Activated CD8-positive, alpha-beta T cell treated with anti-CD3 and anti-CD28 coated beads, Interleukin-2, amount 10 ng/mL, durations not matched to agents 7 days and 5 days (primary cell): ENCODE results near the gene TMEM184B. TPM values are rescaled to one million over a fixed set of nuclear protein-coding genes. Genes with fewer than 3 reads are reported as not detected.
A peak's percentile ranks its signal among the peaks of the same experiment; 100 is the strongest.

ENCODE experiments used
- ATAC-seq: fragments of 150-1000 bp; cut with Tn5 transposase; one replicate; pipeline ENCODE4 v1.10.0; 2021; ENCODE audit warnings: moderate library complexity
- CTCF ChIA-PET: fragments of 350-600 bp; sonication (Branson Sonifier 250); formaldehyde crosslinking; loops from one replicate; lab custom pipeline; 2021; ENCODE audit warnings: antibody characterized with exemption; lab: Charles Lee
- POLR2A ChIA-PET: fragments of 350-600 bp; sonication (Branson Sonifier 250); formaldehyde crosslinking; loops from one replicate; lab custom pipeline; 2021; ENCODE audit warnings: antibody characterized with exemption; lab: Charles Lee
- DNase-seq: peaks from one replicate; pipeline ENCODE4 v3.0.0-alpha.2; 2020
- H3K27ac Mint-ChIP-seq: one replicate; pipeline ENCODE4 v1.8.0; 2021; ENCODE audit warnings: mild to moderate bottlenecking, mixed read lengths
- H3K27me3 Mint-ChIP-seq: one replicate; pipeline ENCODE4 v1.8.0; 2021; ENCODE audit warnings: low read depth, mixed read lengths
- H3K36me3 Mint-ChIP-seq: one replicate; pipeline ENCODE4 v1.8.0; 2021; ENCODE audit warnings: low read depth, mixed read lengths
- H3K4me1 Mint-ChIP-seq: one replicate; pipeline ENCODE4 v1.8.0; 2021; ENCODE audit warnings: low read depth, mixed read lengths
- H3K4me3 Mint-ChIP-seq: one replicate; pipeline ENCODE4 v1.8.0; 2021; ENCODE audit warnings: mild to moderate bottlenecking, mixed read lengths
- H3K9me3 Mint-ChIP-seq: one replicate; pipeline ENCODE4 v1.8.0; 2022; ENCODE audit warnings: mixed read lengths; ENCODE audit not compliant: insufficient read depth
- total RNA-seq, 2 experiments: library from RNA; stranded (reverse); gene quantifications; one replicate each; pipeline ENCODE4 v1.2.3, GENCODE V29; 2021

The TMEM184B gene
- total RNA-seq, 2 experiments from 2014 or later: 30.8 to 31.4 TPM

DNA sequence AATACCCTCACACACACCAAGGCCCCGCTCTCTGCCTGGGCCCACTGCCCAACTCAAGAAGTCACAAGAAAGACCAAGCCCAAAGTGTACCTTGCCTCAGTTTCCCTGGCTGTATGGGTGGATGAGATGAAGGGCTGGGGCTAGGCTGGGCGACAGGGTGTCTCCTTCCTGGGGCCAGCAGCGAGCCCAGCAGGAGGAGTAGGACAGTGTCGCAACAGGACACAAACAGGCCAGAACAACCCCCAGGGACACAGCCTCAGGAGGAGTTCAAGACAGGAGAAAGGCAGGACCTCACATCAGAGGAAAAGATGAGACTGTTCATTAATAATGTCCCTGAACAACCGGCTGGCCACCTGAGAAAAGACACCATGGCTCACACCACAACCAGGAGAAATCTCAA, 31.2 kb upstream of the TMEM184B start:
- Mint-ChIP-seq H3K9me3 (no peaks in the 10 kb centered on the region), H3K27me3 (no peaks in the 10 kb centered on the region), H3K36me3 (peaks cover 28% of the 10 kb centered on the region), H3K4me3 (no peak overlapping the region), H3K27ac (no peak overlapping the region), H3K4me1 (peaks cover 13% of the 10 kb centered on the region)
- ChIA-PET CTCF (no interaction called here), POLR2A (no interaction called here)
- ATAC-seq (no peak), DNase-seq (no peak)

GRCh38 chr22:38302906-38303305, 30.1 kb upstream of the TMEM184B start:
- H3K4me1 Mint-ChIP-seq: peaks cover 13% of the 10 kb centered on the region
- ATAC-seq (no peak), DNase-seq (no peak)
- no peak overlapping the region for H3K4me3 Mint-ChIP-seq
- H3K27me3 Mint-ChIP-seq: no peaks in the 10 kb centered on the region
- H3K36me3 Mint-ChIP-seq: peaks cover 29% of the 10 kb centered on the region
- H3K9me3 Mint-ChIP-seq: no peaks in the 10 kb centered on the region
- H3K27ac Mint-ChIP-seq: no peak overlapping the region
- ChIA-PET POLR2A (no interaction called here), CTCF (no interaction called here)

GRCh38 chr22:38300946-38301345, 28.1 kb upstream of the TMEM184B start:
- POLR2A ChIA-PET: no interaction called here
- H3K27me3 Mint-ChIP-seq: no peaks in the 10 kb centered on the region
- ATAC-seq: no peak
- no peaks in the 10 kb centered on the region for H3K9me3 Mint-ChIP-seq
- CTCF ChIA-PET: interaction anchor here (1.1 kb wide), 1 partner anchor 52 kb away, joined by 4 read pairs; no protein-coding TSS in a partner anchor
- H3K4me3 Mint-ChIP-seq: no peak overlapping the region
- DNase-seq: no peak
- peaks cover 29% of the 10 kb centered on the region for H3K36me3 Mint-ChIP-seq
- H3K4me1 Mint-ChIP-seq: peaks cover 7% of the 10 kb centered on the region
- no peak overlapping the region for H3K27ac Mint-ChIP-seq

DNA sequence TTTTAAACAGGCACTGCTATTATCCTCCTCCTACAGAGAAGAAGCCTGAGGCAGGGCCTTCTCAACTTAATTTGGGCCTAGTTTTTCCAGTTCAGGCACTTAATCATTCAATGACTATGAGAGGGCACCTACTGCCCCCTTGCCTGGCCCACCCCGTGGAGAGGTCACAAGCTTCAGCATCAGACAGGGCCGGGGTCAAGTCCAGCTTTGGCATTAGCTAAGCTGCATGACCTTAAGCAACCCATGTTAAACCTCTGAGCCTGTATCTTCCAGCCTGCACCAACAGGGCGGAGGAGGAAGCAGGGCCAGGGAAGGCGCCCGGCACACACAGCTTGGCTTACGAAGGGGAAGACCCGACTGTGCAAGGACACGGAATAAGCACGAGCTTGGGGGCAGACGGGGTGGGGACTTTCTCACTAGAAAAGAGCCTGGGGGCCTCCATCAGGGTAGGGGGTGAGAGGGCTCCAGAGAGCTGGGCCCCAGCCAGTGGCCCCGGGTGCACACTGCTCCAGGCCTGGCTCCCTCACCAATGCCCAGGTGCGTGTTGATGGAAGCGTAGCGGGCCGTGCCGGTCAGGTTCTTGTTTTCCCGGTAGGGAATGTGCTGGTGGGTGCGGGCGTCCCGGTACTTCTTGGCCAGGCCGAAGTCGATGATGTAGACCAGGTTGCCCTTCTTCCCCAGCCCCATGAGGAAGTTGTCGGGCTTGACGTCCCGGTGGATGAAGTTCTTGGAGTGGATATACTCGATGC, 27.6 kb upstream of the TMEM184B start:
- H3K4me3 Mint-ChIP-seq: no peak overlapping the region
- no peaks in the 10 kb centered on the region for H3K27me3 Mint-ChIP-seq
- H3K4me1 Mint-ChIP-seq: peaks cover 2% of the 10 kb centered on the region
- no peak overlapping the region for H3K27ac Mint-ChIP-seq
- H3K36me3 Mint-ChIP-seq: peaks cover 25% of the 10 kb centered on the region
- DNase-seq (no peak), ATAC-seq (no peak)
- H3K9me3 Mint-ChIP-seq: no peaks in the 10 kb centered on the region
- ChIA-PET POLR2A (no interaction called here), CTCF (interaction anchor here (1.1 kb wide), 1 partner anchor 52 kb away, joined by 4 read pairs; no protein-coding TSS in a partner anchor)

GRCh38 chr22:38299770-38300102, 26.9 kb upstream of the TMEM184B start:
- Mint-ChIP-seq H3K4me1 (no peaks in the 10 kb centered on the region), H3K27me3 (no peaks in the 10 kb centered on the region), H3K27ac (no peak overlapping the region), H3K9me3 (no peaks in the 10 kb centered on the region), H3K4me3 (no peak overlapping the region), H3K36me3 (peaks cover 25% of the 10 kb centered on the region)
- DNase-seq (no peak), ATAC-seq (no peak)
- ChIA-PET CTCF (interaction anchor here (1.1 kb wide), 1 partner anchor 53 kb away, joined by 4 read pairs; no protein-coding TSS in a partner anchor), POLR2A (no interaction called here)

- H3K4me1 Mint-ChIP-seq: no peaks in the 10 kb centered on the region
- peak; percentile 72 for ATAC-seq
- no peak overlapping the region for H3K27ac Mint-ChIP-seq
- no peaks in the 10 kb centered on the region for H3K27me3 Mint-ChIP-seq
- DNase-seq: peak; percentile 46
- POLR2A ChIA-PET: no interaction called here
- CTCF ChIA-PET: interaction anchor here (0.8 to 1.3 kb wide), 8 partner anchors 7 to 274 kb away, joined by 3 to 4 read pairs (median 3); no protein-coding TSS in a partner anchor
- H3K9me3 Mint-ChIP-seq: no peaks in the 10 kb centered on the region
- H3K4me3 Mint-ChIP-seq: no peak overlapping the region
- peaks cover 22% of the 10 kb centered on the region for H3K36me3 Mint-ChIP-seq
These were observed 25.6 kb upstream of the TMEM184B start for GRCh38 chr22:38298312-38299005.

GRCh38 chr22:38296372-38296771, 23.6 kb upstream of the TMEM184B start:
- Mint-ChIP-seq H3K4me3 (no peak overlapping the region), H3K36me3 (peaks cover 22% of the 10 kb centered on the region), H3K9me3 (no peaks in the 10 kb centered on the region), H3K4me1 (no peaks in the 10 kb centered on the region), H3K27me3 (no peaks in the 10 kb centered on the region), H3K27ac (no peak overlapping the region)
- DNase-seq (no peak), ATAC-seq (no peak)
- ChIA-PET CTCF (interaction anchor here (0.9 to 2.1 kb wide), 2 partner anchors 182 to 244 kb away, joined by 3 to 5 read pairs; no protein-coding TSS in a partner anchor), POLR2A (no interaction called here)

GRCh38 chr22:38295863-38296262, 23.1 kb upstream of the TMEM184B start:
- Mint-ChIP-seq H3K4me1 (no peaks in the 10 kb centered on the region), H3K27ac (no peak overlapping the region), H3K36me3 (peaks cover 21% of the 10 kb centered on the region), H3K27me3 (no peaks in the 10 kb centered on the region), H3K9me3 (no peaks in the 10 kb centered on the region), H3K4me3 (no peak overlapping the region)
- DNase-seq: no peak
- ATAC-seq: no peak
- ChIA-PET CTCF (interaction anchor here (0.9 to 2.1 kb wide), 2 partner anchors 181 to 244 kb away, joined by 3 to 5 read pairs; no protein-coding TSS in a partner anchor), POLR2A (no interaction called here)

GRCh38 chr22:38295339-38295738, 22.5 kb upstream of the TMEM184B start:
- no peaks in the 10 kb centered on the region for H3K9me3 Mint-ChIP-seq
- DNase-seq (no peak), ATAC-seq (no peak)
- H3K36me3 Mint-ChIP-seq: peaks cover 20% of the 10 kb centered on the region
- POLR2A ChIA-PET: interaction anchor here (0.6 kb wide), 1 partner anchor 887 kb away, joined by 3 read pairs; no protein-coding TSS in a partner anchor
- CTCF ChIA-PET: interaction anchor here (2.1 kb wide), 1 partner anchor 243 kb away, joined by 5 read pairs; no protein-coding TSS in a partner anchor
- no peak overlapping the region for H3K4me3 Mint-ChIP-seq
- no peaks in the 10 kb centered on the region for H3K27me3 Mint-ChIP-seq
- no peak overlapping the region for H3K27ac Mint-ChIP-seq
- no peaks in the 10 kb centered on the region for H3K4me1 Mint-ChIP-seq

DNA sequence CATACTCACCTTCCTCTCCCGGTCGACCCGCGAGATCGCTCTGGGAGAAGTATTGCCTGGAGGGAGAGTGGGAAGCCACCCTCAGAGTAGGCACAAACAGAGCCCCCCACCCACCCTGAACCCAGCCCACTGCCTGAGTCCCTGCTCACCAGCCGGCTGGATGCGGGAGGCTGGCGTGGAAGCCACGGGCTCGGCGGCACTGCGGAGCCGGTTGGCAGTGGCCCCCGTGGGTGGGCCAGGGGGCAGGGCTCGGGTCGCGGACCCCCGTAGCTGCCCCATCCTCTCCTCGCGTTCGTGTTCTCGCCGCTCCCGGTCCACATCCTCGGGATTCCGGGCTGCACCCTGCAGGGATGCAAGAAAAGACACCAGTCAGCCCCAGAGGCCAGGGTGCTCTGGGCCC, 21.4 kb upstream of the TMEM184B start:
- Mint-ChIP-seq H3K27ac (no peak overlapping the region), H3K27me3 (no peaks in the 10 kb centered on the region), H3K36me3 (peaks cover 21% of the 10 kb centered on the region), H3K9me3 (no peaks in the 10 kb centered on the region), H3K4me3 (no peak overlapping the region), H3K4me1 (no peaks in the 10 kb centered on the region)
- DNase-seq (no peak), ATAC-seq (no peak)
- POLR2A ChIA-PET: no interaction called here
- CTCF ChIA-PET: no interaction called here

GRCh38 chr22:38292694-38293093, 19.9 kb upstream of the TMEM184B start:
- Mint-ChIP-seq H3K9me3 (no peaks in the 10 kb centered on the region), H3K4me1 (no peaks in the 10 kb centered on the region)

GRCh38 chr22:38291201-38291777, 18.5 kb upstream of the TMEM184B start:
- POLR2A ChIA-PET: no interaction called here
- CTCF ChIA-PET: no interaction called here
- no peak for ATAC-seq
- Mint-ChIP-seq H3K9me3 (no peaks in the 10 kb centered on the region), H3K4me1 (no peaks in the 10 kb centered on the region), H3K27me3 (no peaks in the 10 kb centered on the region), H3K27ac (no peak overlapping the region), H3K36me3 (peaks cover 10% of the 10 kb centered on the region), H3K4me3 (no peak overlapping the region)
- no peak for DNase-seq

More at GRCh38 chr22:38292694-38293093, 19.9 kb upstream of the TMEM184B start:
- no peak for ATAC-seq
- ChIA-PET CTCF (no interaction called here), POLR2A (no interaction called here)
- DNase-seq: no peak
- H3K27me3 Mint-ChIP-seq: no peaks in the 10 kb centered on the region
- H3K27ac Mint-ChIP-seq: peak overlapping the region; percentile 52
- no peak overlapping the region for H3K4me3 Mint-ChIP-seq
- H3K36me3 Mint-ChIP-seq: peaks cover 15% of the 10 kb centered on the region
